ENCODE measurements around the gene MYO3B. TPM values are rescaled to one million over a fixed set of nuclear protein-coding genes. Genes with fewer than 3 reads are reported as not detected.
A peak's percentile ranks its signal among the peaks of the same experiment; 100 is the strongest.

The MYO3B gene
- polyA plus RNA-seq, 4 donors = 0.08 to 9.9 (median 8.7) TPM

DNA sequence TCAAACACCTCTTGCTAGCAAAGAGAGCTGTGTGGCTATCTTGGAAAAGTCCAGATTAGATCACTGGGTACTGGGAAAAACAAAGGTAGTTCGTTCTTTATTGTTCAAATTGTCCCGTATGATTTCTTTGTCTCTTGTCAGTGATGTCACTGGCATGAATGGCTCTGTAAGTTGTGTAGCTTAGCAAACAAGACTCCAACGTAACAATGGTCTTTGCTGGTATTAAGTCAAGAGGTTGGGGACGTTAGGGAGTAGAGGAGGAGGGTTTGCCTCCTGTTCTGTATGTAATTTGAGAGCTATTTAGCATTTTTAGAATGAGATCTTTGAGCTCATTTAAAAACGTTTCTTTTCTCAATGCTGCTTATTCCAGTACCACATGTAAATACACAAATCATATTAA is 320.7 kb downstream of the MYO3B start:
- no peak for DNase-seq (ENCODE audit: low read depth in 4 of 4, low spot score in 3 of 4)

DNA sequence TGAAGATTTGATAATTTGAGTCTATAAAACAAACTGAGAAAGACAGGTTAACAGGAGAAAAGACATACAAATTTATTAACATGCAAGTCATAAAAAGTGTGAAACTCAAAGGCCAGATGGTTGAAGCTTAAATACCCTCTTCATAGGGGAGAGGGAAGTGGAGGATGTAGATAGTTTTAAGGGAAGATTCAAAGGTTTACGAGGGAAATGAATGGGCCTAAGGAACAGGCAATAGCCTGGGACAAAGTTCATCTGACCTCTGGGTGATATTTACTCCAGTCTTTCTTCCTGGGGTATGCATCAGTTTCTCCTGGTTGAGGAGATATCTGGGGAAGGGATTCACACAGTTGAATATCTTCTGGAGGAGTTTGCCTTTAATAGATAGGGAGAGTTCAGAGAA is 322.2 kb downstream of the MYO3B start:
- DNase-seq (ENCODE audit: low read depth in 4 of 4, low spot score in 3 of 4) = no peak

DNA sequence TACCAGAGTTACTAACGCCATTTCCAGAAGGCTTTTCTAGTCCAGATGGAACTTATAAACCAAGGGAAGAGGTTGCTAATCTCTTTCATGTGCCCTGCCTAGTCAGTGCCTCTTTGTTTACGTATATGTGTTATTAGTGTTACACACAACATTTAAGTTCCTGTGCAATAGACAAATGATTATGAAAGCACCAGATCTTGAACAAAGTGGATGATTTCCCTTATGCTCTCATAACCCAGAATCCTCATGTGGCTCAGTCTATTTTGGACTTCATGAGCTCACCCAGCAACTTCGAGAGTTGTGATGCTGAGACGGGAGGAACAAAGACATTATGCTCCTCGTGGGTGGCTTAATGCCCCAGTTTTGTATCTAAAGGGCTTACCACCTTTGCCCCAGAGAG is 322.8 kb downstream of the MYO3B start:
- DNase-seq (ENCODE audit: low read depth in 4 of 4, low spot score in 3 of 4) = no peak

DNA sequence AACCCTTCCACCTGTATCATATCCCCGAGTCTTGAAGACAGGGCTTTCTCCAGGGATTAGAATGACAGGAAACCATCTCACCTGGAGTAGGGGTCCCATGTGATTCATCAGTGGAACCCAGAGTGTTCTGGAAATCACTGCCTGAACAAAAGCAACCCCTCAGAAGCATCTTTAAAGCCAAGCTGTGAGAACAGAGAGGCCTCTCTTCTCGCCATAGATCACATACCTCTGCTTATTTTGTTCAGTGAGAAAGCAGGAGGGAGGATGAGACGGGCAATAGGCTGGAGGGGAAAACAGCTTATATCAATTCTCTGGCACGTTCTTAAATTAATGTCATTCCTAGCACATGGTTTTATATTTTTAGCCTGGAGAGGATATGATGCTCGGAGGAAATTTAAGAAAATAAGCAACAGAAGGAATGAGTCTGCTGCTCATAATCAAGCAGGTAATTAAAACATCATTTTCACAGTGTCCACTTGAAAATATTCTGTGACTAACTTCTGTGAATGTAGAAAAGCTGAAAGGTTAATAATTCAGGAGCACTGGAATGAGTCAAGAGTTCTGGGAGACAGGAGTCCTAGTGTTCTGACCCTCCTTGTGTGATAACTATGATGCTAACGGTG is 323.6 kb downstream of the MYO3B start:
- DNase-seq (ENCODE audit: low read depth in 4 of 4, low spot score in 3 of 4) = no peak

DNA sequence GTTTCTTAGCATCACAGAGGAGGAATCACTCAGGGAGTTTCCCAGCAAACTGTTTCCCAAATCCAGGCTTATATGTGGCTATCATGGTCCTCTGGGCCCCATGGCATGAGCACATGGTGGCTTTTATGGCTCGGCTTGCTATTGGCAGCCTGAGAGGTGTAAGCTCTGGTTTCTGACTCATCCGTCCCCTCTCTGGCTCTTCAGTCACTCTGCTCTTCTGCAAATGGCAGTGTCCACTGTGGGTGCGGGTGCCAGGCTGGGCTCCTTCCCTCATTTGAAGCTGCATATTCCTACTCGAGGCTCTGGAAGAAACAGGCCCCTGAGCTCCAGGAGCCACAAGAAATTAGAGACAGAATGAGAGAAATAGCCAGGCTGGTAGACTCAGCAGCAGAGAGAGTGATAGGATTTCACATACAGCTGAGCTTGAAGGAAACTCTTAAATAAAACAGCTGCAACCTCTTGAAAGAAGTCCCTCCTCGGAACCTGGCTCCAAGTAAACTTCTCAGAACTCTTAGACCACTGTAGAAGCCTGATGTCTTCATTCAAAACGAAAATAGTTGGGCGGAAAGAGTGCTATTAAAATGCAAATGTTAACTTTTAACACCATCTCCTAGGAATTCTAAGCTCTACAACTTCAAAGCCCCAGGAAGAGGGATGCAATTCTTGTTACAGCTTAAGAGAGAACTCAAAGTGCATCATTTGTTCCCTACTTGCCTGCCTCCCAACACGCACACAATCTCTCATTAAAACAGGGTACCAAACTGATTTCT is 324.6 kb downstream of the MYO3B start:
- no peak for DNase-seq (ENCODE audit: low read depth in 4 of 4, low spot score in 3 of 4)

DNA sequence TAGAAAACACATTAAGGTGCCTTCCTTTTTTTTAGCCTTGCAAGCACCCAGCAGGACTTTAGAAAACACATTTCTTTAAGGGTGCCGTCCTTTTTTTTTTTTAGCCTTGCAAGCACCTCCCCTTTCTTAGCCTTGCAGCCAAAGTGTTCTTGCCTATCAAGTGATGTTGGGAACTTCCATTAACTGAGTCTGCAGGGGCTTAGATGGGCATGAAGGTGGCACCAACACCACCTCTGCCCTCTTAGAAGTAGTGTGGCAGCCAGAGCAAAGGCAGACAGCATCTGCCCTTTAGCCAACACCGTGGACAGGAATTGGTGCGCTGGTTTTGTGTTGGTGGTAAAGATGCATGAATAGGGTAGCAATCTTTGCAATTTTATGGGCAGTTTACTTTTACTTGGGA is 325.6 kb downstream of the MYO3B start:
- DNase-seq (ENCODE audit: low read depth in 4 of 4, low spot score in 3 of 4) = no peak

DNA sequence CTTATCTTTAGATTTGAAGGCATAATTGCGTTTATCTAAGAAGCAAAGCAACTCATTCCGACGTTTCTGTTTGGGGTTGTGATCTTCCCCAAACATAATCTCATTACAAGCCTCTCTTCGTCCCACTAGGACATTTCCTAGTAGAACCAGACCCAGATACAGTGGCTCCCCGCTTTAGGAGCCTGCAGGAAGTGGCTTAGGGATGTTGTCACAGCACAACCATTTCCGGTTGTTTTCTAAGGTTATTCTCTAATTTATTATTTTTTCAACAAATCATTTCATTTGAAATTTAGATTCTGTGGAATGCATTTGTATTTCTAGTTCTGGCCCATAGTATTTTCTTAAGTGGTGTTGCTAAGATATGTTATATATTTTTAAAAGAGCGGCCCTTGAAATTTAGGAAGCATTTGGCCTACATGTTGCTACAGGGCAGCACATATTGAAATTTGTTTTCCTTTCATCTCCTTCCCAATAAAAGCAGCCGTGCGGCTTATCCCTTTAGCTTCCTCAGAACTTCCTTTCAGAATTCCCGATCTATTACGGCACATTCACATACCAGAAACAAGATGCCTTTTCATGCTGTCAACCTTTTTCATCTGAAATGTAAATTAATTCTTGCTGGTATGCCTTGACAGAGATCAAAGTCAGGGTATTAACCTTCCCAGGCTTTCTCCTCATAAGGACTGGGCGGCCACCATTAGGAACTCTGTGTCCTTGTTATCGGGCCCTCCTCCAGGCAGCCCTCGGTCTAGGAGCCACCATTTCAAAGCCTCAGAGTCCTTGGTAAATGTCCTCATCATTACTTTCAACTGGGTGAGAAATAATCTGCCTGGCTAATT is 326.2 kb downstream of the MYO3B start:
- no peak for DNase-seq (ENCODE audit: low read depth in 4 of 4, low spot score in 3 of 4)

DNA sequence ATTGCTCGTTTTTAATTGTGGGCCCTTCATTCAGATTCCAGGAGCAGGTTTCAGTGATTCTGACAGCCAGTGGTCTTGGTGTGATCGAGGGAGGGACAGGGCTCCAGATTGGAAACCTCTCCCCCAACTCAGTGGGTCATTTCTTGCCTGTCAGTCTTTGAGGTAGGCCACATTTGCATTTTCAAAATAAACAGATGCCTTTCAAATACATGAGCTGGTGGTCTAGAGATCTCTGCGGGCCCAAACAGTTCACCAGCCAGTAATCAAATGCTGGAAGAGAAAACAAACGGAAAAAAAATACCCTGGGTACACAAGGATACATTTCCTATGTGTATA is 326.8 kb downstream of the MYO3B start:
- DNase-seq (ENCODE audit: low read depth in 4 of 4, low spot score in 3 of 4) = no peak

DNA sequence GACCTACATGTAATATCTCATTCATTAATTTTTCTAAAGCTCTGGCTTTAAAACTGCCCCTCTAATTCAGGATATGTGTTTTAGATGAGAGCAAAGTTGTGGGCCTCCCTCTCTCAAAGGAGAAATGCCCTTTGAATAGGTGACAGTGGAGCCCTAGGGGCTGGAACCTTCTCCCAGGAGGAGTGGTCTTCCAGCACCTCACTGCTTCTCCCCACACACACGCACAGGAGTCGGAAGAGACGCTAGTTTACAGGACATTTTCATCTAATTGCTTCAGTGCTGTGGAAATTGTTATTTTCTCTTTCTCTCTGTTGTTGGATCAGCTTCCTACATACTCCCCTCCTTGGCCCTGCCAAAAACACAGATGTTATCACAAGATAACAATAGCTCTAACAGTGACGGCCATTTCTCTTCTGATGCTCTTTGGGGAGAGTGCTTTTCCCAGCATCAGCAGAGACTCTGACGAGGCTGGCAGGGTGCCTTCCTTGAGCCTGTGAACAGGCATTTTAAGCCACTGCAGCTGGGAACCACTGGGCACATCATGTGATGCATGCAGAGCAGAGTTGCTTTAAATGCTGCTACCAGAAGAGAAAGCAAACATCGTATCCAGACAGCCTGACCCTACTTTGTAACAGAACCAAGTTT is 327.8 kb downstream of the MYO3B start:
- DNase-seq (ENCODE audit: low read depth in 4 of 4, low spot score in 3 of 4) = no peak

DNA sequence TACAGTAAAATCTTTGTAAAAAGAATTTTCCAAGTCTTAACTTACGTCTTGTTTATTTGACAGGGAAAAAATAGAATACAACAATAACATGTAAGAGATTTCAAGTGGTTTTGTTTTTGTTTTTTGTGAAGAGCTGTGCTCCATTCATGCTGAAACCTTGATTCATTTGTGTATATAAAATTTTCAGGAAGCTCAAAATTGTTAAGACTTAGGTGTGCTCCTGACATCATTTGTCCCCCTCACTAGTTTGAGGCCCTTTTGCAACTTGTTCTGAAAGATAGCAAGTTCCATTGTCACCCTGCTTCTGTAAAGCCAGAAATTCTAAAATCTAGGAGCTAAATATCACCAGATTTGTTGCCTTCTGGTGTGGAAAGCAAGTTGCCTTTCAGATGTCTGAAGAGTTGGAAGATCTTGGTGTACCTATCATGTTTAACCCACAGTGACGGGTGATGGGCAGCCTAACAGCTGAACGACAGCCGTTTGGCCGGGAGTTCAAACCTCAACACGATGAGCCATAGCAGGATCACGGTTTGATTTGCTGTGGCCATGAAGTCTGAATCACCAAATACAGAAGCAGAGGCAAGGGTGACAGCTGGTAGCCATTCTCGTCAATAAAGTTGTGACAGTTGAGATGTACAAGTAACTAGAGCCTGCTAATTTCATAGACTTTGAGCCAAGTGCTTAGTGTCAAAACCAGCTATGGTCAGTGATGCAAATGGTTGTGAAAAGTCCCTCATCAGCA is 331.7 kb downstream of the MYO3B start:
- no peak for DNase-seq (ENCODE audit: low read depth in 4 of 4, low spot score in 3 of 4)

DNA sequence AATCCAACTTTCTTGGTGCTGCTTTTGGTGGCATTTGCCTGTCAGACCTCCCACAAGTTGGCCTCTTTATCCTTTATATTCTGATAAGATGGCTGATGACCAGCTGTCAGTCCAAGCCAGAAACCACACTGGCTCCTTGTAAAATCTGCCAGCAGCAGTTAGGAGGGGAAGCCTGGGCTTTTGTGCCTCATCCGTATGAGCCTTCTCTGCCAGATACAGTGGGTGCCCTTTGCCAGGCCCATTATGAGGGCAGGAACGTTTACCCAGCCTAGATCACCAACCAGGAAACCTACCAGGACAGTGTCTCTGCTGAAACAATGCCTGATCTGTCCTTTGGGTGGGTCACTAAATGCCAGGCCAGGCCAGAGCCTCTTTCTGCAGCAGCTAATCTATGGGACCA is 334.3 kb downstream of the MYO3B start:
- DNase-seq (ENCODE audit: low read depth in 4 of 4, low spot score in 3 of 4) = no peak

DNA sequence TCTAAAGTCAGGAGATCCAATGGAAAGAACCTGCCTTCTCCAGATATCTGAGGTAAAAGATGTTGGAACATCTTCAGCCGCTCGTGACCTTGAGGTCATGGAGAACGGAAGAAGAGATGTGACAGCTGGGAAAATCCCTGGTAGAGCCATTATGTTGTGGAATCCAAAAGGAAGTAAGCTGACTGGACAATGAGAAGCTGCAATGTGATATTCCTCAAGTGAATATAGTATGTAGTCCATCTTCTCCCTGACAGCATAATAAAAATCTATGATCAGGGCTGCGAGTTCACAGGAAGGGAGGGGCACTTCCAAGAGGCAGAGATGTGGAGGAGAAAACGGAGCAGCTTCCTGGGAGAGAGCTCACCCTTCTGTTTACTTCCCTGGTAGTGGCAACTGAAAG is 336.2 kb downstream of the MYO3B start:
- DNase-seq (ENCODE audit: low read depth in 4 of 4, low spot score in 3 of 4) = peak in 1 of 4 donors; percentile 49

DNA sequence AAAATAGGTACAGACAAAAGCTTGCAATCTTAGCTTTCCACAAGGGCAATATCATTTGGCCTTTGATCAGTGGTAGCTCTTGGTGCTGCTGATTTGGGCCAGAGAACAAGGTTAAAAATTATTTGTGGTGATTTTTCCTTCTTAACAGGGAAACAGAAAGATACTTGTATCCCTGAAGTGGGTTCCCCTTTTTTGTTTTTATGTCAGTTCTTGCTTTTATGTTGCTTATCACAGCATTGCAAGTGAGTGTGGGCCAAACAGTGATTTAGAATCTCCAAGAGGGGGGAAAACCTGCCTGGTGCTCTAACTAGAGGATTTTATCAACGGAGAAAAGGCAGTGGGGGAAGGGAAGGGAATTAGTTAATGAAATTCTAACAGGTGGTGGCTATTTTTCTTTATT is 339.6 kb downstream of the MYO3B start:
- DNase-seq (ENCODE audit: low read depth in 4 of 4, low spot score in 3 of 4) = no peak

DNA sequence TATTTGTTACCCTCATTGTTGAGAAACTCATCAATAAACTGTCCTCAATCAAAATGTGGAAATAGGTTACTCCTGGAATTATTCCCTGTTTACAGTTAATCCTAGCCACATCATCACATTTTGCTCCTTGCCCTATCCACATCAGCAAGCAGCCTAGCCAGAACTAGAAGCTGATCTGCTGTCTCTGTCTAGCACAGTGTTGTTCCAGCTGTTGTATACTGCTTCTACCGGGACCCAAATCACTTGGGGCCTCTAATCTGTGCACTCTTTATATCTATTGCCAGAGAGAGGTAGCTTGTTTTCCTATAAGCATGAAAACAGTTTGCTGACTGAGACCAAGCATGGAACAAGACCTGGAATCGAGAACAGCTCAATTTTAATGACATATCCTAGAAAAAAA is 341.0 kb downstream of the MYO3B start:
- DNase-seq (ENCODE audit: low read depth in 4 of 4, low spot score in 3 of 4) = no peak

DNA sequence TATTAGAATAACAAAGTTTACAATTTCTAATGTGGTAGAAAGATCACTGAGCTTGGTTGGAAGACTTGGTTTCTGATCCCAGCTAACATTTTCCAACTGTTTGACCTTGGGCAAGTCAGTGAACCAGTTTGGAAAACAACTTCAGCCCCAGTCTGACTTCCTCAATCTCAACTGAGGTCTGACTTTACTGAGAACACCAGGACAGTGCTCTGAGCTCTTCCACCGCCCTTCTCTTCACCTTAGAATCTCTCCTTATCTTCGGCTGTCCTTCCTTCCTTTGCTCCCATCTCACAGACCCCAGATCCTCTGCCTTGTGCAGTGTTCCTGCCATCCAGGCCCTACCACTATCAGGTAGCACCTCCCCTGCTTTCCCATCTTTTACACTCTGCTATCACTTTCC is 343.4 kb downstream of the MYO3B start:
- DNase-seq (ENCODE audit: low read depth in 4 of 4, low spot score in 3 of 4) = no peak

DNA sequence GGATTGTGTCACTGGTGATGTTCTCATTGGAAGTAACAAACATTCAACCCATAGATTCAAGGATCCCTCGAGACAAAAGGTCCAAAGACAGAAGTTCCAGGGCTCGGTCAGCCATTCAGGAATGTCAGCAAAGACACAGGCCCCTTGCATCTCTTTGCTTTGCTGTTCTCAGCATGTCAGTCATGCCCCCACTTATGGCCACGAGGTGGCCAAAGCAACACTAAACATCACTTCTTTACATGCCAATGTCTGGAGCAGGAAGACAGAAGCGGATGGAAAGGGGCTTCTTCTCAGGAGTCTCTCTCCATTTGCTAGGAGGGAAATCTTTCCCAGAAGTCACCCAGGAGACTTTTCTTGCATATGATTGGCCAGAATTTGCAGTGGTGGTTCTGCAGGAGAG is 345.6 kb downstream of the MYO3B start:
- no peak for DNase-seq (ENCODE audit: low read depth in 4 of 4, low spot score in 3 of 4)

DNA sequence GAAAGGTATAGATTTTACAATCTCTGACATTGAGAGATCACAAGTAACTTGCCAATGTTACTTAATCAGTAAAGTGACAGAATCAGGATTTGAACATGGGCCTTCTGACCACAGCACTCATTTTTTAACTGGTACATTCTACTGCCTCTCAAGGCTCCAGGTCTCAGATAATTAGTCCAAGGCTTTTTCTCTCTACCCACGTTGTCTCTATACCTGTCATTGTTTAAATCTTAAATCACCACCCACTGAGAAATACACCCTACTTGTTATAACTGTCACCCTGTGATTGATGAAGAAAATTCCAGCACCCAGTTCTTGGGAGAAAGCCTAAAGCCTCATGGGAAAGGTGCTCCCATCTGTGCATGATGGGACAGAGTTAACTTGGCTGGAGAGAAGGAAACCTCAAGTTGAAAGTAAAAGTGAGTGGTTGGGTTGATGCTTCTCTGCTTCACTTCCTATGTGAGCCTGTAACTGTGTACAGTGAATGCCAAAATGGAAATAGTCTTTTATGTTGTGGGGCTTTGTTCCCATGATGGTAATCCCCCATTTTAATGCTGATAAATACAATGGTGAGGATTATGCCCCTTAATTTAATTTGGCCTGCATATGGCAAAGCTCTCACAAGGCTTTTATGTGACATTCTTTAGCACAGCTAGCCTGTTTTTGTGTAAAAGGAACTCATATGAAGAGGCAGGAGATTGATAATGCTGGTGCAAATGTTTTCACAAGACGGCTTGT is 347.1 kb downstream of the MYO3B start:
- DNase-seq (ENCODE audit: low read depth in 4 of 4, low spot score in 3 of 4) = no peak

DNA sequence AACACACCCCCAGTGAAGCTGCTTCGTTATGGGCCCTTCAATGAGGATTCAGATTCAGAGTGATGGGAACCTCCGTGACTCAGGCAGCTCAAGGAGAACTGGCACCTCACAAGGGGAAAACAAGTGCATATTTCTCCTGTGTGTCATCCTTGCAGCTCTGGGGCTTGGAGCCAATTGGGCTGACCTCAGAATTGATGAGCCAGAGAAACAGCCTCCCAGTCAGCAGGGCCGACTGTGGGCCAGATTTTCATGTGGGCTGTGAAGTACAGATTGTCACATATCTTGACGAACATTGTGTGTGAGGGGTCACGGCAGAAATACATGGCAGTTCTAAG is 347.6 kb downstream of the MYO3B start:
- DNase-seq (ENCODE audit: low read depth in 4 of 4, low spot score in 3 of 4) = no peak

DNA sequence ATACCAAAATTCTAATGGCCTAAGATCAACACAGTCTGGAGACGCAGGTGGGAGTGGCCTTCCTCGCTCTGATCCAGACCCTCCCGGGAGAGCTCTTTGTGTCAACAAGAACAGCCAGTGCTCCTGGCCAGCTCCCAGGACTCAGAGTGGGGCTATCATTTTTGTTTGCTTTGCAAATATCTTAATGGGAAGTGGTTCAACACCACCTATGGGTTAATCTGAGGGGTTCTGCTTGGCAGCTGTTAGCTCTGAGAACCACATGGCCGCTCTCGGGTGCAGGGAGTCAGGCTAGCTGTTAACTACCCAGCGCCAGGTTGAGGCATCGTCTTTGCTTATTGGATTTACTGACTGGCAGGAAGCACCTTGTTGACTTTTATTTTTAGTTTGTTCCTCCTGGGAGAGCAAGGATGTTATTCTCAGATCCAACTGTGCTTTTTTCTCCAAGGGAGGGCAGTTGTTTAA is 352.4 kb downstream of the MYO3B start:
- peak in 2 of 4 donors; percentile 16 to 32 for DNase-seq (ENCODE audit: low read depth in 4 of 4, low spot score in 3 of 4)

Measured in left renal pelvis (tissue), 4 donors.